H1 (cell line): Measurements from ENCODE around the gene YEATS4.

ENCODE experiments used
- CHD1 ChIP-seq: IDR thresholded peaks from 2 replicates; pipeline ENCODE4 v1.6.1; 2012; ENCODE audit warnings: low read depth, low read length, improper control_type of control experiment
- TEAD4 ChIP-seq: IDR thresholded peaks from 2 replicates; pipeline ENCODE4 v1.6.1; 2012; ENCODE audit warnings: low read depth, low read length, inconsistent platforms, mixed read lengths

DNA sequence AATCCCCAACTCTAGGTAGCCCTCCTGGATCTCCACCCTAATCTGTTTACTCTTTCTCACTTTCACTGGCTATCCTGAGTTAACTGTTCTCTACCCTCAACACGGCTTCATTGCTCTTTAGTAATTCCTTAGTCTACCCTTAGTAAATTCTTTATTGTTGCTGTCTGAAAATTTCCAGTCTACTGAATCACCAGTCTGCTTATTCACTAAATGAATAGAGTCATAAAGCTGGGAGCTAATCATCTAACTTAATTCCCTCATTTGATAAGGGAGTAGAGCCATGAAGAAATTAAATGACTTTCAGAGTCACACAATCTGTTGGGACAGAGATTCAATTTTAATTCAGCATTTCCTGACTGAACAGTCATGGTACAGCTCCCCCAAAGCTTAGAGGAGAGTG is 36.5 kb downstream of the YEATS4 start:
- TF ChIP-seq TEAD4 (no peak), CHD1 (no peak)
